ENCODE results near the gene RAPGEF1.

GRCh38 chr9:131745610-131746009 is 5.7 kb upstream of the RAPGEF1 start:
- TF ChIP-seq POLR2A (IDR thresholded peaks at IDR 0.05; ENCODE audit: low read length) (no peak), GATA1 (IDR thresholded peaks at IDR 0.05; ENCODE audit: low read depth, low read length) (no peak)
